Hematopoietic multipotent progenitor cell (in vitro differentiated cells): ENCODE data around the gene ZNF644. TPM values are rescaled to one million over a fixed set of nuclear protein-coding genes. Genes with fewer than 3 reads are reported as not detected.
A peak's percentile ranks its signal among the peaks of the same experiment; 100 is the strongest.

ENCODE experiments used
- DNase-seq, 3 donors: peaks; one replicate each; pipeline ENCODE4 v3.0.0-alpha.2; 2011 to 2015; ENCODE audit warnings: low read depth in 2 of 3, low spot score in 2 of 3
- total RNA-seq: library from RNA; depleted of rRNA; stranded (reverse); fragments of >200 nt; gene quantifications from one replicate; pipeline ENCODE4 v1.2.3, GENCODE V29; 2012

The ZNF644 gene
- total RNA-seq, 1 donor: 38.0 TPM

DNA sequence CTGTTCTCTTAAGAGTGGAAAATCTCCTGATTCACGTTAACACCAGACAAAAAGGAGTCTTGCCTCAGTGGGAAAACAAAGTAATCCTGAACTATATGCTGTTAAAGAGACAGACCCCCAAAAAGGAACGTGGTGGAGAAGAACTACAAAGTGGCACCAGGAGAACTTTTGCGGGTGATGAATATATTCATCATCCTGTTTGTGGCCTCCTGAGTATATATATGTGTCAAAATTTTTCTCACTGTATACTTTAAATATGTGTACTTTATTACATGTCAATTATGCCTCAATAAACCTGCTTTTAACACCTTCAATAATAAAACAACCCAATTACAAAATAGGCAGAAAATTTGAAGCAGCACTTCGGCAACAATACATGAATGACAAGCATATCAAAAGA lies 31.1 kb downstream of the ZNF644 start:
- DNase-seq: no peak

DNA sequence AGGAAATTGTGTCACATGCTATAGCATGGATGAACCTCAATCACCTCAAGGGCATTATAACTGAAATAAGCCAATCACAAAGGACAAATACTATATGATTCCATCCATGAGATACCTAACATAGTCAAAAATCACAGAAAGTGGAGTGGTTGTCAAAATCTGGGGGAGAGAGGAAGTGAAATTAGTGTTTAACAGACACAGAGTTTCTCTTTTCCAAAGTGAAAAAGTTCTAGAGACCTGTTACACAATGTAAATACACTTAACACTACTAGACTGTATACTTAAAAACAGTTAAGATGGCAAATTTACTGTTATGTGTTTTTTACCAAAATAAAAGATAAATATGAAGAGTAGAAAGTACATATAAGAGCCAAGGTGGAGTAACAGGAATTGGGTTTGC lies 31.8 kb downstream of the ZNF644 start:
- DNase-seq: no peak

- DNase-seq: no peak
Observed at GRCh38 chr1:90989302-90989701, 32.5 kb downstream of the ZNF644 start.

- no peak for DNase-seq
Observed at GRCh38 chr1:90987841-90988240, 34.0 kb downstream of the ZNF644 start.

- DNase-seq: peak in 1 of 3 donors; percentile 34
Observed at GRCh38 chr1:90986953-90987352, 34.9 kb downstream of the ZNF644 start.

- DNase-seq: no peak
Observed at GRCh38 chr1:90977522-90977921, 44.3 kb downstream of the ZNF644 start.

DNA sequence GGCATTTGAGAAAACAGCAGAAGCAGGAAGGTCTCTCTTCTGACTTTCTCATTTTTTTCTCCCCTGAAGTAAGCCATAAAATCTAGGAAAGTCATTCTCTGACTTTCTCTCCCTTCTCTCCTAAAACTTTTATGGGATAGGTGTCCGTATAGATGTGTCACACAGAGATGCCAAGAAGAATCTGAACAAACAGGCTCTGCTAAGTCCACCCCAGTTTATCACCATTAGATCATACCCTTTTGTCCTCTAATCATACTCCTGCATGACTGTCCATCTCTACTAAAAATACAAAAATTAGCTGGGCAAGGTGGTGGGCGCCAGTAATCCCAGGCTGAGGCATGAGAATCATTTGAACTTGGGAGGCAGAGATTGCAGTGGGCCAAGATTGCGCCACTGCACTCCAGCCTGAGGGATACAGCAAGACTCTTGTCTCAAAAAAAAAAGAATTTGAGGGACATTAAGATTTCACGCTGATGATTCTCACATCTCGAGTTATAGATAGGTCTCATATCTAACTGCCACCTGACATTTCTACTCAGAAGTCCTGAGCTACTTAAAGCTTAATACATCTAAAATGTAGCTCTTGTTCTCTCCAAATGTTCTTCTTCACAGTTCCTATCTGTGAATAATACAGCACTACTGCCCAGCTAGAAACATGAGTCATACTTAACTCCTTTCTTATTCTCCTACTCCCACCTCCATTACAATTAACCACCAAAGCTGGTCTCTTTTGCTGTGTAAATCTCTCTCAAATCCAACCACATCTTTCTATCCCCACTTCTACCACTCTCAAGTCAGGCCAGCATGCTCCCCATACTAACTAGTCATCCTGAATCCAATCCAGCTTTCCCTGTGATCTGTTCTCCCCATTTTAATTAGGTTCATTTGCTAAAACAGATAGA lies 47.7 kb downstream of the ZNF644 start:
- DNase-seq: no peak

- no peak for DNase-seq
Observed at GRCh38 chr1:90970208-90970607, 51.6 kb downstream of the ZNF644 start.

- no peak for DNase-seq
Observed at GRCh38 chr1:90969241-90969640, 52.6 kb downstream of the ZNF644 start.

DNA sequence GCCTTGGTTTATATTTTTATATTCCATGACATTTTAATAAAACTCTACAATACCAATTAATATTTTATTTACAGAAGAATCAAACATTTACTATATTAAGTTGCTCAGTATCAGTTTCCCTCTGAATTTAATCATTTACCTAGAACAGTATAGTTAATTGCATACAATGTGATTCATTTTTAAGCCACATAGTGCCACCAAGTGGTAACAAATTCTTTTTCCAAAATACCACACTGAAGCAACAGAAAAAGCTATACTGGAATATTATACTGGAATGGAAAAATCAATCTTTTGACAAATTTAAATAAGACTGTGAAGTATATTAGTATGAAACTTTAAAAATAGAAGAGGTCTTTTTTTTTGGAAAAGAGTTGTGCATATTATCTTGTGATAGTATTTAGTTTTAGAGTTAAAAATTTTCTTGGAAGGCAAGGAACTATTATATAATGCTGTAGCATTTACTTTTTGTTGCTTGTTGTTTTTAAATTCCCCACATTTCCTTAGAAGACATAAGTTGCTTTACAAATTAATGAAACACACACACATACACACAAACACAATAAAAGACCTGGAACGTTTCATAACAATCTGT lies 57.3 kb downstream of the ZNF644 start:
- DNase-seq: peak in 2 of 3 donors; percentile 5 to 34

DNA sequence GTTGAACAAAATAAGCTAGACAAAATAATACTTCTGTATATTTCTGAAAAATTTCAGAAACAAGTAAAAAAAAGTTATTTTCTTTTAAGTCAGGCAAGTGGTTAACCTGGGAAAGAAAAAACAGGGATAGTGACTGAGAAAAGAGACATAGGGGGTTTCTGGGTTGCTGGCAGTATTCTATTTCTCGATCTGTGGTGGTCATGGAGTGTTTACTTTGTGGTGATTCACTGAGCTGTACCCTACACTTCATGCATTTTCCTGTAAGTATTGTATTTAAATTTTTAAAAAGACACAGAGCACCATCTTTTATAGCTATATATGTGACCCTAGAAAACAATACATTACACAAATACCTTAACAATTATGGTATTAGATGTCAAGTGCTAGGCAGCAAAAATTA lies 58.2 kb downstream of the ZNF644 start:
- no peak for DNase-seq

GRCh38 chr1:90963236-90963635 lies 58.6 kb downstream of the ZNF644 start:
- no peak for DNase-seq

GRCh38 chr1:90959352-90960206 lies 62.3 kb downstream of the ZNF644 start:
- DNase-seq: no peak

GRCh38 chr1:90957497-90957896 lies 64.3 kb downstream of the ZNF644 start:
- DNase-seq: no peak

DNA sequence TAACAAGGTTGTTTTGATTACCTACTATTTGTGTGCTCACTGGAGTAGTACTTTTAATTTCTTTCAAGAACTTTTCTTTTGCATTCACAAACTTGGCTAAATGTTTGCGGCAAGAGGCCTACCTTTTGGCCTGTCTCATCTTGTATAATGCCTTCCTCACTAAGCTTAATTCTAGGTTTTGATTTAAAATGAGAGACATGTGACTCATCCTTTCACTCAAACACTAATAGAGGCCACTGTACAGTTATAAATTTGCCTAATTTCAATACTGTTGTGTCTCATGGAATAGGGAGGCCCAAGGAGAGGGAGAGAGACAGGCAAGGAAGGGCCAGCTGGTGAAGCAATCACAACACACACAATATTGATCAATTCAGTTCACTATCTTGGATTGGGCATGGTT lies 66.1 kb downstream of the ZNF644 start:
- DNase-seq: no peak

- no peak for DNase-seq
Observed at GRCh38 chr1:90952906-90953305, 68.9 kb downstream of the ZNF644 start.

- DNase-seq: no peak
Observed at GRCh38 chr1:90951009-90951408, 70.8 kb downstream of the ZNF644 start.

DNA sequence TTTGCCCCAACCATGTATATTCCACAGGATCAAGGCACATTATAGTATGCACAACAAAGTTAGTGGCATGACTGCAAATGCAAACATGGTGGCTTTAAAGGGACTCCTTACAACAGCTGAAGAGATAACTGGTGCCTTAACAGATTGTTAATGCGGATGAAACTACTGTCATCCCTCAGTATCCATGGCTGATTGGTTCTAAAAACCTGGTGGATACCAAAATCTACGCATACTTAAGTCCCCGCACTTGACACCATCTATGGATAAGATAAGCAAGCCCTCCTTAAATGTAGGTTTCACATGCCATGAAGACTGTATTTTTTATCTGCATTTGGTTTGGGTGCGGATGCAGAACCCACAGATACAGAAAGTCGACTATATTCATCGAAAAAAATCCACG lies 73.5 kb downstream of the ZNF644 start:
- DNase-seq: no peak

- DNase-seq: no peak
Observed at GRCh38 chr1:90946630-90947029, 75.2 kb downstream of the ZNF644 start.

DNA sequence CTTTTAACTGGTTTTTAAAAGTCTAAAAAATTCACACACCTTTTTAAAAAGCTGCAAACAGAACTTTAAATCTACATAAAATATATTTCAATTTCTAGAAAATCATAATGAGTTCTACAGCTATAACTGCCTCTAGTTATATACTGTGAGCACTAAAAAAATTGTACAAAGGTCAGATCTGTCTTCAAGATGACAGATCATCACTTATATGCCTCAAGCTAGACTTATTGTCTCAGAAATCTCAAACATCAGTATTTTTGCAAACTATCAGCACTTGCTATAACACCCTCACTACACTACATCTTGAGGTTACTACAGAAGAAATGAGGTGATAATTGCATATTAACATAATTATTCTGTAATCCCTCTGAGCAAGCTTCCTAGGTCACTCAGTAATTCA lies 76.5 kb downstream of the ZNF644 start:
- no peak for DNase-seq

GRCh38 chr1:90943966-90944365 lies 77.9 kb downstream of the ZNF644 start:
- DNase-seq: no peak
